Measurements from ENCODE around the gene RHEX.

- TF ChIP-seq CTCF (IDR thresholded peaks at IDR 0.05) (no peak), POLR2A (IDR thresholded peaks at IDR 0.05) (no peak)
Measured at GRCh38 chr1:206131037-206131436, 78.1 kb downstream of the RHEX start.
